Measurements from ENCODE around the gene TTYH3. TPM values are rescaled to one million over a fixed set of nuclear protein-coding genes. Genes with fewer than 3 reads are reported as not detected.

The TTYH3 gene
- total RNA-seq, 1 donor from 2014 or later = 166 TPM

DNA sequence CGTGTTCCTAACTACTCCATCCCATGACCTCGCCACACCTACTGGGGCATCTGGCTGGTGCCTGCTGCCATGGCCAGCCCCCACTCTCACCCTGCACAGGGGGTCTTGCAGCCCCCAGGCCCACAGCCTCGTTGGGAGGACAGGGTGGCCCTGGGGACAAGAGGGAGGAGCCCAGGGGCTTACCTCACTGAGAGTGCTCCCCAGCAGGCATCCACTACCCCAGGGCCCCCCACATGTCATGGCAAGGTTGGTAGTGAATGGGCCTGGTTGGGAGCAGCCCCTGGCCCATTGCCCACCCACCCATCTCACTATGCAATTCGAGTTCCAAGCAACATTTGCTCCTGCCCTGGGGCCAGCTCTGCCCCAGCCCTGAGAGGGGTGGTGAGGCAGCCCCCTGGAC is 32.2 kb downstream of the TTYH3 start:
- H3K27me3 Mint-ChIP-seq = peaks cover 3% of the 10 kb centered on the region
- TF ChIP-seq, protein P1, sequence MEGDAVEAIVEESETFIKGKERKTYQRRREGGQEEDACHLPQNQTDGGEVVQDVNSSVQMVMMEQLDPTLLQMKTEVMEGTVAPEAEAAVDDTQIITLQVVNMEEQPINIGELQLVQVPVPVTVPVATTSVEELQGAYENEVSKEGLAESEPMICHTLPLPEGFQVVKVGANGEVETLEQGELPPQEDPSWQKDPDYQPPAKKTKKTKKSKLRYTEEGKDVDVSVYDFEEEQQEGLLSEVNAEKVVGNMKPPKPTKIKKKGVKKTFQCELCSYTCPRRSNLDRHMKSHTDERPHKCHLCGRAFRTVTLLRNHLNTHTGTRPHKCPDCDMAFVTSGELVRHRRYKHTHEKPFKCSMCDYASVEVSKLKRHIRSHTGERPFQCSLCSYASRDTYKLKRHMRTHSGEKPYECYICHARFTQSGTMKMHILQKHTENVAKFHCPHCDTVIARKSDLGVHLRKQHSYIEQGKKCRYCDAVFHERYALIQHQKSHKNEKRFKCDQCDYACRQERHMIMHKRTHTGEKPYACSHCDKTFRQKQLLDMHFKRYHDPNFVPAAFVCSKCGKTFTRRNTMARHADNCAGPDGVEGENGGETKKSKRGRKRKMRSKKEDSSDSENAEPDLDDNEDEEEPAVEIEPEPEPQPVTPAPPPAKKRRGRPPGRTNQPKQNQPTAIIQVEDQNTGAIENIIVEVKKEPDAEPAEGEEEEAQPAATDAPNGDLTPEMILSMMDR (conservative IDR thresholded peaks at IDR 0.05) = no peak
- H3K27ac Mint-ChIP-seq = no peak overlapping the region
- no peaks in the 10 kb centered on the region for H3K4me1 Mint-ChIP-seq (ENCODE audit: unreplicated experiment)
- no peaks in the 10 kb centered on the region for H3K36me3 Mint-ChIP-seq
- no peak overlapping the region for H3K4me3 Mint-ChIP-seq
- no peak for DNase-seq (ENCODE audit: extremely low spot score, unreplicated experiment)
- H3K9me3 Mint-ChIP-seq = no peaks in the 10 kb centered on the region

DNA sequence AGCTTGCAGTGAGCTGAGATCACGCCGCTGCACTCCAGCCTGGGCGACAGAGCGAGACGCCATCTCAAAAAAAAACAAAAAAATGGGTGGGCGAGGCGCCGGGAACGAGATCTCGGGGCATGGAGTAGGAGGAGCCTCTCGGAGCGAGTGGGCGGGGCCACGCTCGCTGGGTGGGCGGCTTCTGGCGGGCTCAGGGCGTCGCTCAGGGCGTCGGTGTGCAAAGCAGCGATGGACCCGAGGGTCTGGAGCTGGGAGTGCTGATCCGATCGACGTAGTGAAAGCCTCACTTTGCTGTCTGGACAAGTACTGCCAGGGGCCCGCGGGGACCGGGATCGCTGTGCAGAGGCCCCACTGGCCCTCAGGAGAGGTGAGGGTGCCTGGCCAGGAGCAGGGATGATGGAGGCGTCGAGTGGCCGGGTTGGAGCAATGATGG is 33.6 kb downstream of the TTYH3 start:
- DNase-seq (ENCODE audit: extremely low spot score, unreplicated experiment) = no peak
- no peaks in the 10 kb centered on the region for H3K36me3 Mint-ChIP-seq

DNA sequence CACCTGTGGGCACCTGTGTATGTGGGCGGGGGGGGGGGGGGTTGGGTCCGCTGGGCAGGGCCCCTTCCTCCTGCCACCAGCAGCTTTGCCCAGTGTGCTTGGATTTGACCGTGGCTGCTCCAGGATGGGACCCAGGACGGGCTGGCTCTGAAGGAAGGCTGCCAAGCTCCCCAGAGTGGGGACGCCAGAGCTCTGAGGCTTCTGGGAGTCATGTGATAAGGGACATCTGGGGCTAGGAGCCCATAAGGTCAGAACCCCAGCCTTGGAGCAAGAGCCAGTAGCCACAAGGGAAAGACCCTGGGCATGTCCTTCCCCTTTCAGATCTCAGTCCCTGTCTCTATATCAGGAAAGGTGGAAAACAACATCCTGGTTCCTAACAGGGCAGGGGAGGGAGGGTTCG is 34.4 kb downstream of the TTYH3 start:
- DNase-seq (ENCODE audit: extremely low spot score, unreplicated experiment) = no peak
- H3K27me3 Mint-ChIP-seq = peaks cover 14% of the 10 kb centered on the region
- no peaks in the 10 kb centered on the region for H3K36me3 Mint-ChIP-seq
- TF ChIP-seq, protein P1 (conservative IDR thresholded peaks at IDR 0.05) = no peak
- no peaks in the 10 kb centered on the region for H3K4me1 Mint-ChIP-seq (ENCODE audit: unreplicated experiment)
- no peak overlapping the region for H3K27ac Mint-ChIP-seq
- H3K9me3 Mint-ChIP-seq = no peaks in the 10 kb centered on the region
- no peak overlapping the region for H3K4me3 Mint-ChIP-seq

More for the DNA sequence above, 33.6 kb downstream of the TTYH3 start:
- Mint-ChIP-seq H3K9me3 (no peaks in the 10 kb centered on the region), H3K27me3 (peaks cover 8% of the 10 kb centered on the region), H3K4me3 (no peak overlapping the region), H3K4me1 (ENCODE audit: unreplicated experiment) (no peaks in the 10 kb centered on the region), H3K27ac (no peak overlapping the region)
- TF ChIP-seq, protein P1 (conservative IDR thresholded peaks at IDR 0.05) = no peak

GRCh38 chr7:2666588-2667250 is 34.9 kb downstream of the TTYH3 start:
- H3K4me1 Mint-ChIP-seq (ENCODE audit: unreplicated experiment) = no peaks in the 10 kb centered on the region
- TF ChIP-seq, protein P1 (conservative IDR thresholded peaks at IDR 0.05) = no peak
- no peak for DNase-seq (ENCODE audit: extremely low spot score, unreplicated experiment)
- no peak overlapping the region for H3K4me3 Mint-ChIP-seq
- peaks cover 14% of the 10 kb centered on the region for H3K27me3 Mint-ChIP-seq
- no peaks in the 10 kb centered on the region for H3K36me3 Mint-ChIP-seq
- no peaks in the 10 kb centered on the region for H3K9me3 Mint-ChIP-seq
- no peak overlapping the region for H3K27ac Mint-ChIP-seq

DNA sequence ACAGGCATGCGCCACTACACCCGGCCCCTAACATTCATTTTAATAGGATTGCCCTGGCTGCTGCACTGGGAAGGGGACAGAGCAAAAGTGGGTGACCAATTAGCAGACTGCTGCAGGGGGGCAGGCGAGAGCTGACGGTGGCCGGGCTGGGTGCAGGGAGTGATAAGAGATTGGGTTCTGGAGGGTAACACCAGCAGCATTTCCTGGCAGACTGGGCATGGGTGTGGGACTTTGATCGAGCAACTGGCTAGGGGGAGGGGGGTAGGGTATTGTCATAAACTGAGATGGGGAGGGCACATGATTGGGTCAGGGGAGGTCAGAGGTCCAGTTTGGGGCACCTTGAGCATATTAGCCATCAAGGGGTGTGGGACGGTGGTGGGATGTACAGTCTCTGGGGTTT is 36.1 kb downstream of the TTYH3 start:
- Mint-ChIP-seq H3K36me3 (no peaks in the 10 kb centered on the region), H3K9me3 (no peaks in the 10 kb centered on the region), H3K4me1 (ENCODE audit: unreplicated experiment) (no peaks in the 10 kb centered on the region), H3K27me3 (peaks cover 14% of the 10 kb centered on the region), H3K4me3 (no peak overlapping the region), H3K27ac (no peak overlapping the region)
- TF ChIP-seq, protein P1 (conservative IDR thresholded peaks at IDR 0.05) = no peak
- no peak for DNase-seq (ENCODE audit: extremely low spot score, unreplicated experiment)
